Measurements from ENCODE around the gene PNPLA2.

Gene PNPLA2

DNA sequence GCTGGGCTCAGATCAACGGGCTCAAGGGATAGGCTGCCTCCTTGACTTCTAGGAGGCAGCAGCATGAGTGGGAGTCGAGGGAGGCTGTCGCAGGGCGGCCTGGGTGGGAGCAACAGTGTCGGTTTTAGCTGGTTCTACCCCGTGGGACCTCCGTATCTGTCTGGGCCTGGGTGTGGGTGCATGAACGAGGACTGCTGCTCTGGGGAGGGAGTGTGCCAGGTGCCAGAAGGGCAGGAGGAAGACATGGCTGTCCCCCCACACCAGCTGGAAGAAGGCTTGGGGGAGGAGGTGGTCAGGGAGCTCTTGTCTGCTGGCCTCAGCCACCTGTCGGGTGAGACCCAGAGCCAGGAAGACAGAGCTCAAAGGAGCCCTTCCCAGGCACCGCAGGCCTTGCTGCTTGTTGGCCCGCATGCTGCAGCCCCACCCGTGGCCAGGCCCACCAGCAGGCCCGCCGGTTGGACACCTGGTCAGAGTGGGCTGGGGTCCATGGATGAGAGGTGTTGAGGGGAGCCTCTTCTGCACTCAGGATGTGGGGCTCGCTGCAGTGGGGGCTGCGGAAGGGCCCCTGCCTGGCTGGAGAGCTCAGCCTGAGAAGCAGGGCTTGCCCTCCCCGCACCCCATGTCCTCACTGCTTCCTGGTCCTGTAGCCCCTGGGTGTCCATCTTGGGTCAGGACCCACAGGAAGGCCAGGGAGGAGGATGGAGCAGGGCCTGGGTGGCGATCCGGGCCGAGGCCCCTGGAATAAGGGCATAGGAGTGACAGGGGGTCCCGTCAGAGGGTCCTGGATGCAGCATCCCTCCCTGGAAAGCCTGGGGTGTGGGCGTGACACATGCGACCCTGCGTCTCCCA, 32.3 kb upstream of the PNPLA2 start:
- DNase-seq, result no peak

- no peak for DNase-seq
Measured at GRCh38 chr11:787084-787675, 31.5 kb upstream of the PNPLA2 start.

DNA sequence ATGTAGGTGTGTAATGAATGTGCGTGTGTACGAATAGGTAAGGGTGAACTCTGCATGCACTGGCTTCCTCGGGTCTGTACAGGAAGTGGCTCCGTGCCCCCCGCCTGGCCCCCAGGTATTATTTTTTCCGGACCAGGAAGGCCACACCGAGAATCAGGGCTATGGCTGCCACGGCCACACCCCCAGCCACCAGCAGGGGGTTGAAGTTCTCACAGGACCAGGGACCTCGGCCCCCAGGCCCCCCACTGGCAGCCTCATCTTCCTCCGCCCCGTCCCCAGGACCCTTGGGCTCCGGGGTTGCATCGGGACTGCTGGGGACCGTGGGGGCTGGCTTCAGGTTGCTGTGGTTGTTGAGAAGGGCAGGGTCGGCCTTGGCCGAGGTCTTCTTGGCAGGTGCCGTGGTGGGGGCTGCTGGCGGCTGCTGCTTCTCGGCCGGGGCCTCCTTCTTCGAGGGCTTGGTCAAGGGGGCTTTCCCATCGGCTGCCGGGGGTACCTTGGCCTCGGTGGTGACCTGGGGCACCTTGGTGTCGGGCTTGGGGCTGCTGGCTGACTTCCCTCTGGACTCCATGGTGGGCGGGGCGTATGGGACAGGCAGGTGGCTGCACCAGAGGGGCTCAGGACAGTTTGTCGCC, 30.6 kb upstream of the PNPLA2 start:
- no peak for DNase-seq

GRCh38 chr11:788953-789940, 29.5 kb upstream of the PNPLA2 start:
- DNase-seq, result no peak

DNA sequence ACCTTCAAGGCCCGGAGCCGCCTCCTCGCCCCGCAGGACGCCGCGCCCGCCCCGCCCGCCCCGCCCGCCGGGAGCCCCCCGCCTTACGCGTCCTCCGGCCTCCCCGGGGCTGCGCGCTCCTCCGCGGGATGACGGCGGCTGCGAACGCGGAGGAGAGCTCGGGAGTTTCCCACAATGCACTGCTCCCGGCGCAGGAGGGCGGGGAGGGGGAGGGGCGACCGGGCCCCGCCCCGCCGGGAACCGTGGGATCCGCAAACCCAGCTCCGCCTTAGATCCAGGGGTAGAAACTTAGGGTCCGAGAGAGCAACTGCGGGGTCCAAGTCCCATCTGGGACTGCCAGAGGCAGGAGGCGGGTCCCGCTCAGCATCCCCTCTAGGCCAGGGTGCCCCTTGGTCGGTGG, 28.8 kb upstream of the PNPLA2 start, which contains the start of gene CEND1:
TSS of gene CEND1 (minus strand) at position 148 of the 400 bp plus-strand sequence. CDS start 1,514 bp downstream, outside the sequence.
- no peak for DNase-seq

GRCh38 chr11:790721-791564, 27.8 kb upstream of the PNPLA2 start:
- DNase-seq, result no peak

DNA sequence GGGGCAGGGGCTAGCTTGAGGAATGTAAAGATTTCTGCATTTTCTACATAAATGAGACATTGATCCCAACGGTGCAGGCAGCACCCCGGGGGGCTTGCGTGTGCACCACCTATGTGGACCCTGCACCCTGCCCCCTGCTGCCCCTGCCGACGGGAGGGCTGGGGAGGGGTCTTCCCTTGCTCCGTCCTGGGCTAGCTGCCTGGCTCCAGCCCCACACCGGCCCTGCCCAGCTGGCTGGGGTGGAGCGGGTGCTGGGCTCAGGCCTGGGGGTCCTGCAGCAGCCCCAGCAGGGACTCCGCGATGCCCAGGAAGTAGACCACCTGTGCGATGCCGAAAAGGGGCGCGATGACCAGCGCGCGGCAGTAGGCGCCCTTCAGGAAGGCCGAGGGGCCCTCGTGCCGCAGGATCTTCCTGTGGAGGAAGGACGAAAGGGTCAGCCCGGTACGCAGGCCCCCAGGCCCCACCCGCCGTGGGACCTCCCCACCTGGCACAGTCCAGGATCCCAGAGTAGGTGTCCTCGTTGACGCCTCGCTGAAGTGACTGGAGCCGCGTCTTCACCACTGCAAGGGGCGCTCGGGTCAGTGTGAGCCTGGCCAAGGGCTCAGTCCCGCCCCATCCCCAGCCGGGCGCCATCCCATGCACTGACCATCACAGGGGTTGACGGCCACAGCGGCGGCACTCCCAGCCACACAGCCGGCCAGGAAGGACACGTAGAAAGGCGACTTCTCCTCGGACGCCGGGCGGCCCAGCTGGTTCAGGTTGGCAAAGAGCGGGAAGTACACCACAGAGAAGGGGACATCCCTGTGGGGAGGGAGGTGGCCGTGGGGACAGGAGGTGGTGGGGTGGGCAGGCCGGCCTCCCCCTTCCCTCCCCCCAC, 26.8 kb upstream of the PNPLA2 start:
- DNase-seq, result no peak

DNA sequence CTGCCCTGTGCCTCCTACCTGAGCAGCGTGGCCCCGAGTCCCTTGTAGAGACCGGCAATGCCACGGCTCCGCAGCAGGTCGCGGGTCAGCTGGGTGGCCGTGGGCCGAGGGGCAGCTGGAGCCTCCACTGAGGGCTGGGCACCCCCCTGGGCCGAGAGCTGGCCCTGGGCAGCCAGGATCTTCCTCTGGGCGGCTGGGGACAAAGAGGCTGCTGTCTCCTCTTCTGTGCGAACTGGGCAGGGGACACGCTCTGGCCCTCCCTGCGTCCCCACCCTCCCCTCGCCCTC, 26.2 kb upstream of the PNPLA2 start:
- DNase-seq, result no peak

DNA sequence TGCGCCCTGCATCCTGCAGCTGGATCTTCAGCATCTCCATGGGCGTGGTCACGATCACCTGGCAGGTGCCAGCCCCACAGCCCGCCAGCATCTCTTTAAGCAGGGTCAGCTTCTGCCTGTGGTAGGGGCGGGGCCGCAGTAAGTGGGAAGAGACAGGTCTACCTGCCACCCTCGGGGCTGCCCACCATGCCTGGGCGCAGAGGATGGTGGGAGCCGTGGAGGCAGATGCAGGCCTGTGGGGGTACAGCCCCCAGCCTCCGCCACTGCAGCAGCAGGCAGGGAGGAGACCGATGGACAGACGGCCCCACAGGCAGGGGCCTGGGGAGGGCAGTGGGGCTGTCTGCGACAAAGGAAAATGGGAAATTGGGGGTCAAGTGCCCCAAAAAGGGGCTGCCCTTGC, 25.8 kb upstream of the PNPLA2 start:
- DNase-seq, result no peak

DNA sequence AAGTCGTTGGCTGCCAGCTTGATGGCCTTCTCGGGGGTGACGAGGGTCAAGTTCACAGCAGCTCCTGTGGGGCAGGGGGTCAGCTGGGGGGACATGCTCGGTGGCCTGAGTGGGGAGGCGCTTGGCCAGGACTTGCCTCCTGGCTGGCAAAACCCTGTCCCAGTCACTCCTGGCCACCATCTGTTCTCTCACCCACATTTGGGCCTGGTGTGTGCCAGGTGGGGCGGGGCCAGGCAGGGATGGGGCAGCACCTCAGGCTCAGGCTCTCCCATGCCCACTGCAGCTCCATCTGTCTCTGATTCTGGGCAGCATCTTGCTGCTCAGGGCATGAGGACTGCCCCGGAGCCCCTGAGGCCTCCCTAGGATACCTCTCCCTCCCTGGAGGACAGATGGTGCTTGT, 25.2 kb upstream of the PNPLA2 start:
- DNase-seq, result no peak

GRCh38 chr11:794013-794765, 24.5 kb upstream of the PNPLA2 start:
- DNase-seq, result no peak

- DNase-seq, result no peak
Measured at GRCh38 chr11:794766-795633, 23.7 kb upstream of the PNPLA2 start.

DNA sequence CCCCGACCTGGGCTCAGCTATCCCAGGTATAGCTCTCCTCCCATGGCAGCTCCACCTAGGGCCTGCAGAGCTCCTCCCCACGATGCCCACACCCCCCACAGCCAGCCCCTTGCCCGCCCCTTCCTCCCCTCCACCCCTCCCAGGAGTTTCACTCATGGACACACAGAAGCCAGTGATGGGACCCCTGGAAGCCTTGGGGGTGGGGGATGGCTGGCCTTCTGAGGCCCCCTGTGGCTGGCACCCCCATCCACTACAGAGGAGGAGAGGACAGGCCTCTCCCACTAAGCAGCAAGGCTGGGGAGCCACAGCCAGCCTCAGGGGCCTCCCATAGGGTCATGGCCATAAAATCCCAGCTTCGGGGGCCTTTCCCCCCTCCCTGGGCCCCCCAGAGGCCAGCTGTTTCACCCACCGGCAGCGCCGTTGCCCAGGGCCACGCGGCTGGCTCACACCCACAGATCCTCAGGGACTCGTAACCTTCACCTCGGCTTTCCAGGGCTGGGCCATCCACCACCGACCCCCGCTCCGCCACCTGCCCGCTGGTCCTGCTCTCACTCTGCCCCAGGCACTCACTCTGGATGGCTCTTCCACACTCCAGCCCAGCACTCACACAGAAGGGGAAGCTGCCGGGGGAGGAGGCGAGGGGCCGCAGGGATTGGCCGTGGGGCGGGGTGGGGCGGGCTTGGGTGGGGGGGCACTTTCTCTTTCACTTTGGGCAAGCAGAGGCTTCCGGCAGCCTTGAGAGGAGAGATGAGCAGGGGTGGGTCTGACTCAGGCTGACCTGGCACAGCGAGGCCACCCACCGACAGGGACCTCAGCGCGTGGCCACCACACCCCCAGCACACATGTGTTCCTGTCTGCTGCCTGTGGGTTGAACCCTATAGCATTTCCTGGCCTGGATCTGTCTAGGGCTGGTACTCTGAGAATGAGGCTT, 22.8 kb upstream of the PNPLA2 start:
- peak; percentile 63 for DNase-seq

DNA sequence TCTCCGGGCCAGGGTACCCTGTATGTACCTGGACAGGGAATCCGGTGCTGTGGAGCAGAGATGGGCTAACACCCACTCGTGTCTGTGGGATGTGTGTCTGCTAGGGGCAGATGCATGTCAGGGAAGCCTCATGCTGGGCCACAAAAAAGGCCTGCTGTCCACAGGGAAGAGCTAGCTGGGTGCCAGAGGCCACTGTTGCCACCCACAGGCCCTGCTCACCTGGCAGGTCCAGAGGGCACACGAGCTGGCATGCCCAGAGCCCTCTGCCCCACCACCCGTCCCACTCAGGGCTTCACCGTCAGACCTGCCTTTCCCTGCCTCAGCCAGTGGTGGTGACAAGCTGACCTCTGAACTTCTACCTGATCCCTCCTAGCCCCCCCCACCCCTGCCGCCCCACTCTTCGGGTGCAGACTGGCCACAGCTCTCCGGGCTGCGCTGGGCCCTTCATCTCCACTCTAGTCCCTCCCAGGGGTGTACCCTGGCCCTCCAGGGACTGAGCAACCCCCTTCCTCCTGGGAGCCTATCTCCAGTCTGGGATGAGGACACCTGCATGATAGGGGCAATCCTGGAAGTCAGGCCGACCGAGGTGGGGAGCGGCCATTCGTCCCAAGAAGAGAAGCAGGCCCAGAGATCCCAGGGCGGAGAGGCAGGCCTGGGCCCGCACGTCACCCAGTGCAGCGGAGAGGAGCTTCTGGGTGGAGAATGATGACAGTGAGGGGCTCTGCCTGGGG, 22.0 kb upstream of the PNPLA2 start:
- DNase-seq, result no peak

GRCh38 chr11:797296-798092, 21.2 kb upstream of the PNPLA2 start:
- DNase-seq, result peak; percentile 43

DNA sequence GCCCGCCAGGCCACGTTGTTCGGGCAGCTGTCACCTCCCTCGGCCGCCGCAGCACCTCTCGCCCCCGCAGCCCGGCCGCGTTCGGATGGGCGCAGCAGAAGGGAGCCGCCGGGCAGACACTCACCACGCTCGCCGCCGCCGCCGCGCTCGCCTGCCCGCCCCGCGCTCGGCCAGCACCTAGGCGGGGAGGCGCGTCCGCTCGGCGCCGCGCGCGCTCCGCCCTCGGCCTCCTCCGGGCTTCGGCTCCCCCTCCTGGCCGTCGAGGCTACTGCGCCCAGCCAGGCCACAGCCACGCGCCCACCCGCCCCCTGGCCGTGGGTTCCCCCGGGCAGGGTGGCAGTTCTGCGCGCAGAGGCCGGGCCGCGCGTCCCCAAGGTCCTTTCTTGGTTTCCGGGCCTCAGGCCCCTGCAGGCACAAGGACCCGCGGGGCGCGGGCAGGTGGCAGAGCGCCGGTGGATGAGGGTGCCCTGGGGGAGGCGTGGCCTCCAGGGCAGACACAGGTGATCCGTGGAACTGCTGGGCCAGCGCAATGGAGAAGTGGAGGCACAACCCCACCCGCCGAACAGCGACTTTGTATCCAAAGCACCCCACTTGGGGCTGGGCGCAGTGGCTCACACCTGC, 20.5 kb upstream of the PNPLA2 start, which contains the start of gene SLC25A22:
TSS of gene SLC25A22 (minus strand) at position 189 of the 621 bp plus-strand sequence. CDS start 3,275 bp downstream, outside the sequence.
- peak; percentile 77 for DNase-seq

Measured in GDM1 (cell line).